Ascending aorta (tissue), 2 donors: ENCODE data around the gene VPS16. TPM values are rescaled to one million over a fixed set of nuclear protein-coding genes. Genes with fewer than 3 reads are reported as not detected.

Experiments used
- DNase-seq, 2 donors: peaks; one replicate each; pipeline ENCODE4 v3.0.0-alpha.2; 2019; ENCODE audit warnings: low spot score in 2 of 2
- H3K27ac ChIP-seq, 2 donors: fragments of 200-600 bp; sonication (generic); one replicate each; pipeline ENCODE4 v1.5.1; 2016 to 2017; ENCODE audit warnings: mild to moderate bottlenecking in 1 of 2
- H3K27me3 ChIP-seq: fragments of 200-600 bp; sonication (generic); one replicate; pipeline ENCODE4 v1.5.1; 2017
- H3K36me3 ChIP-seq, 2 donors: fragments of 200-600 bp; sonication (generic); one replicate each; pipeline ENCODE4 v1.5.1; 2016
- H3K4me1 ChIP-seq, 2 donors: fragments of 200-600 bp; sonication (generic); one replicate each; pipeline ENCODE4 v1.5.1; 2016 to 2017; ENCODE audit warnings: mild to moderate bottlenecking in 1 of 2
- H3K4me3 ChIP-seq, 2 donors: fragments of 200-600 bp; sonication (generic); one replicate each; pipeline ENCODE4 v1.5.1; 2016 to 2017; ENCODE audit warnings: mild to moderate bottlenecking in 1 of 2
- H3K9me3 ChIP-seq, 2 donors: fragments of 200-600 bp; sonication (generic); one replicate each; pipeline ENCODE4 v1.5.1; 2016
- CTCF ChIP-seq, 3 experiments: fragments of 200-600 bp in 2 of 3; fragments of 450-650 bp in 1 of 3; sonication (generic) in 2 of 3; IDR thresholded peaks; one replicate each; pipeline ENCODE4 v1.5.1; 2016 to 2019; ENCODE audit warnings: antibody characterized with exemption in 3 of 3, mild to moderate bottlenecking in 1 of 3, moderate library complexity in 1 of 3
- intact Hi-C: fragments of 100-400 bp; cut with DNase I; formaldehyde crosslinking; loops from one replicate; pipeline ENCODE4 v1.15.1; 2023
- total RNA-seq: library from RNA; depleted of rRNA; stranded (reverse); fragments of >200 nt; gene quantifications from one replicate; pipeline ENCODE4 v1.1.0, GENCODE V29; 2016

VPS16 gene
- total RNA-seq, 1 donor from 2014 or later, result 61.1 TPM

GRCh38 chr20:2812189-2812588 is 28.4 kb upstream of the VPS16 start:
- H3K9me3 ChIP-seq, result peaks cover 0 to 13% of the 10 kb centered on the region in 2 donors
- DNase-seq, result no peak
- H3K4me1 ChIP-seq, result no peaks in the 10 kb centered on the region
- no peak overlapping the region for H3K4me3 ChIP-seq
- H3K36me3 ChIP-seq, result no peaks in the 10 kb centered on the region
- H3K27ac ChIP-seq, result no peak overlapping the region
- no peak for TF ChIP-seq CTCF (IDR thresholded peaks at IDR 0.05)
- H3K27me3 ChIP-seq, result no peaks in the 10 kb centered on the region
- intact Hi-C loops, result no loop called here

- intact Hi-C loops, result no loop called here
- no peak overlapping the region for H3K27ac ChIP-seq
- DNase-seq, result peak in 1 of 2 donors; percentile 16
- H3K27me3 ChIP-seq, result no peaks in the 10 kb centered on the region
- H3K4me1 ChIP-seq, result no peaks in the 10 kb centered on the region
- no peak overlapping the region for H3K4me3 ChIP-seq
- H3K9me3 ChIP-seq, result peaks cover 0 to 13% of the 10 kb centered on the region in 2 donors
- TF ChIP-seq CTCF (IDR thresholded peaks at IDR 0.05), result no peak
- no peaks in the 10 kb centered on the region for H3K36me3 ChIP-seq
These were observed 26.5 kb upstream of the VPS16 start for GRCh38 chr20:2814076-2814475.

GRCh38 chr20:2814587-2815051 is 25.9 kb upstream of the VPS16 start, which contains the start of gene C20orf141:
TSS of gene C20orf141 (plus strand) at chr20:2814987. CDS start at chr20:2815185, 198 bp downstream.
- DNase-seq, result peak in 1 of 2 donors; percentile 68
- no peaks in the 10 kb centered on the region for H3K27me3 ChIP-seq

DNA sequence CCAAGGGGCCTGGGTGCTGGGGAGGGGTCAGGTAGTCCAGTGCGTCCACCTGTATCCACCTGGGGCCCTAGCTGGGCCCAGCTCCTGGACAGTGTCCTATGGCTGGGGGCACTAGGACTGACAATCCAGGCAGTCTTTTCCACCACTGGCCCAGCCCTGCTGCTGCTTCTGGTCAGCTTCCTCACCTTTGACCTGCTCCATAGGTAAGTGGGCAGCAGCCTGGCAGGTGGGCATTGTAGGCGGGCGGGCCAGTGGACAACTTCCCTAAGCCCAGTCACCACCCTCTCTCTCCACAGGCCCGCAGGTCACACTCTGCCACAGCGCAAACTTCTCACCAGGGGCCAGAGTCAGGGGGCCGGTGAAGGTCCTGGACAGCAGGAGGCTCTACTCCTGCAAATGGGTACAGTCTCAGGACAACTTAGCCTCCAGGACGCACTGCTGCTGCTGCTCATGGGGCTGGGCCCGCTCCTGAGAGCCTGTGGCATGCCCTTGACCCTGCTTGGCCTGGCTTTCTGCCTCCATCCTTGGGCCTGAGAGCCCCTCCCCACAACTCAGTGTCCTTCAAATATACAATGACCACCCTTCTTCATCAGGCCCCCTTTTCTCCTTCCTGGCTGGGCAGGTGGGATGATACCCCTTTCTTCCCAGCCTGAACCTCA is 25.2 kb upstream of the VPS16 start:
- peaks cover 1% of the 10 kb centered on the region for H3K27me3 ChIP-seq
- H3K27ac ChIP-seq, result no peak overlapping the region
- no peaks in the 10 kb centered on the region for H3K36me3 ChIP-seq
- H3K4me3 ChIP-seq, result no peak overlapping the region
- intact Hi-C loops, result no loop called here
- no peak for TF ChIP-seq CTCF (IDR thresholded peaks at IDR 0.05)
- H3K4me1 ChIP-seq, result no peaks in the 10 kb centered on the region
- peak in 1 of 2 donors; percentile 41 for DNase-seq
- peaks cover 0 to 13% of the 10 kb centered on the region in 2 donors for H3K9me3 ChIP-seq

More at GRCh38 chr20:2814587-2815051, 25.9 kb upstream of the VPS16 start, which contains the start of gene C20orf141:
- no peaks in the 10 kb centered on the region for H3K36me3 ChIP-seq
- H3K4me1 ChIP-seq, result no peaks in the 10 kb centered on the region
- no peak for TF ChIP-seq CTCF (IDR thresholded peaks at IDR 0.05)
- H3K27ac ChIP-seq, result no peak within 1 kb of the TSS
- intact Hi-C loops, result no loop called here
- peaks cover 0 to 13% of the 10 kb centered on the region in 2 donors for H3K9me3 ChIP-seq
- H3K4me3 ChIP-seq, result no peak within 1 kb of the TSS

DNA sequence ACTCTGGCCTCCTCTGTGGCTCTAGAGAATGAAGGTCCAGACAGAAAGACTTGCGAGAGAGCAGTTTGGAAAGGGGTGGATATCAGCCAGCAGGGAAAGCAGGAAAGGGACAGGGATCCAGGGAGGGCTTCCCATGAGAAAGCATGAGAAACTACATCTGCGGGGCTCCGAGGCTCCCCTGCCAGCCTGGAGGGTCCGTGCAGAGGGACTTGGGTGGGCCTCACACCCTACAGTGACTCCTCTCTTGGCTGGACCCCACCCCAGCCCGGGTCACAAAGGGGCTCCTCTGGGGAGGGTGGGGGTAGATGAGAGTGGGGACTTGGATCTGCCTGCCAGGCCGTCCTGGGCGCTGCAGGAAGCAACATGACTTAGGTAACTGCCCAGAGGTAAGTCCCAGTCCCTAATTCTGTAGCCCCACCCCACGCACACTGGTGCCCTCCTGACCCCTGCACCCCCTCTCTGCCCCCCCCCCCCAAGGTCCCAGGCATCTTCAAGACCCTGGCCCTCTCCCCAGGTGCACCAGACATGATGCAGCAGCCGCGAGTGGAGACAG is 24.4 kb upstream of the VPS16 start, which contains the start of gene TMEM239:
Gene TMEM239, plus strand, starts transcription at position 335 of the 553 bp plus-strand sequence. Its CDS starts 191 bp downstream, at position 526.
- Histone ChIP-seq H3K9me3 (peaks cover 0 to 13% of the 10 kb centered on the region in 2 donors), H3K4me1 (no peaks in the 10 kb centered on the region), H3K36me3 (no peaks in the 10 kb centered on the region), H3K27ac (no peak within 1 kb of the TSS), H3K4me3 (no peak within 1 kb of the TSS), H3K27me3 (peaks cover 6% of the 10 kb centered on the region)
- no peak for TF ChIP-seq CTCF (IDR thresholded peaks at IDR 0.05)
- DNase-seq, result peak in 1 of 2 donors; percentile 52
- intact Hi-C loops, result no loop called here
